Thoracic aorta (tissue), 2 donors: Measurements from ENCODE around the gene KCTD10. TPM values are rescaled to one million over a fixed set of nuclear protein-coding genes. Genes with fewer than 3 reads are reported as not detected.
"Not testable (repeated sequence)": the region's sequence is repeated elsewhere in the genome, so short reads cannot be mapped to it uniquely, and the experiment has no call there.

ENCODE experiments used
- ATAC-seq: fragments of 150-250 bp; one replicate; pipeline ENCODE4 v1.8.0; 2017; ENCODE audit warnings: low read depth; ENCODE audit not compliant: insufficient number of reproducible peaks, low FRiP score
- DNase-seq: peaks from one replicate; pipeline ENCODE4 v3.0.0-alpha.2; 2020; ENCODE audit warnings: low spot score
- H3K27ac ChIP-seq, 2 donors: fragments of 200-600 bp; sonication (generic); 1 replicate in 1 of 2; 2 replicates in 1 of 2; pipeline ENCODE4 v1.5.1; 2016; ENCODE audit warnings: mild to moderate bottlenecking in 2 of 2, moderate library complexity in 2 of 2
- H3K27me3 ChIP-seq: fragments of 200-600 bp; sonication (generic); replicated peaks from 2 replicates; pipeline ENCODE4 v1.6.0; 2016; ENCODE audit warnings: mild to moderate bottlenecking; ENCODE audit not compliant: insufficient read depth
- H3K36me3 ChIP-seq: fragments of 200-600 bp; sonication (generic); one replicate; pipeline ENCODE4 v1.5.1; 2016
- H3K4me1 ChIP-seq, 2 donors: fragments of 200-600 bp; sonication (generic); 1 replicate in 1 of 2; 2 replicates in 1 of 2; pipeline versions ENCODE4 v1.5.1 to v1.6.0; 2016; ENCODE audit warnings: low read depth in 2 of 2, mild to moderate bottlenecking in 1 of 2; ENCODE audit not compliant: control insufficient read depth in 1 of 2
- H3K4me3 ChIP-seq: fragments of 200-600 bp; sonication (generic); 2 replicates; pipeline ENCODE4 v1.5.1; 2016; ENCODE audit warnings: mild to moderate bottlenecking
- H3K9me3 ChIP-seq: fragments of 200-600 bp; sonication (generic); 2 replicates; pipeline ENCODE4 v1.5.1; 2016
- CTCF ChIP-seq: fragments of 200-600 bp; sonication (generic); IDR thresholded peaks from one replicate; pipeline ENCODE4 v1.5.1; 2019; ENCODE audit warnings: antibody characterized with exemption
- total RNA-seq, 2 donors: library from RNA; depleted of rRNA; stranded (reverse); fragments of >200 nt; gene quantifications; one replicate each; pipeline versions ENCODE4 v1.1.0 to v1.2.3, GENCODE V29; 2016

KCTD10 gene
- total RNA-seq, 2 donors from 2014 or later: 109 to 271 TPM

- Histone ChIP-seq H3K4me3 (no peak overlapping the region), H3K27me3 (no peaks in the 10 kb centered on the region), H3K4me1 (peaks cover 0 to 6% of the 10 kb centered on the region in 2 donors), H3K27ac (no peak overlapping the region), H3K36me3 (no peaks in the 10 kb centered on the region), H3K9me3 (no peaks in the 10 kb centered on the region)
- peak; percentile 98 for TF ChIP-seq CTCF
- DNase-seq (no peak), ATAC-seq (no peak)
Measured at GRCh38 chr12:109428037-109428629, 49.0 kb downstream of the KCTD10 start.

GRCh38 chr12:109423392-109423791 lies 53.7 kb downstream of the KCTD10 start:
- Histone ChIP-seq H3K27me3 (no peaks in the 10 kb centered on the region), H3K4me3 (no peak overlapping the region), H3K4me1 (no peaks in the 10 kb centered on the region), H3K9me3 (no peaks in the 10 kb centered on the region), H3K27ac (no peak overlapping the region), H3K36me3 (no peaks in the 10 kb centered on the region)
- no peak for DNase-seq
- no peak for TF ChIP-seq CTCF
- no peak for ATAC-seq

GRCh38 chr12:109422251-109422650 lies 54.8 kb downstream of the KCTD10 start:
- no peak for DNase-seq
- TF ChIP-seq CTCF: no peak
- H3K4me3 ChIP-seq: no peak overlapping the region
- no peaks in the 10 kb centered on the region for H3K27me3 ChIP-seq
- ATAC-seq: no peak
- no peak overlapping the region for H3K27ac ChIP-seq
- no peaks in the 10 kb centered on the region for H3K36me3 ChIP-seq
- no peaks in the 10 kb centered on the region for H3K9me3 ChIP-seq
- no peaks in the 10 kb centered on the region for H3K4me1 ChIP-seq

- no peak overlapping the region for H3K4me3 ChIP-seq
- H3K27me3 ChIP-seq: no peaks in the 10 kb centered on the region
- DNase-seq (no peak), ATAC-seq (no peak)
- H3K27ac ChIP-seq: no peak overlapping the region
- no peaks in the 10 kb centered on the region for H3K9me3 ChIP-seq
- no peaks in the 10 kb centered on the region for H3K36me3 ChIP-seq
- TF ChIP-seq CTCF: no peak
- no peaks in the 10 kb centered on the region for H3K4me1 ChIP-seq
Measured at GRCh38 chr12:109421355-109422087, 55.6 kb downstream of the KCTD10 start.

GRCh38 chr12:109418848-109419480 lies 58.1 kb downstream of the KCTD10 start:
- H3K36me3 ChIP-seq: no peaks in the 10 kb centered on the region
- no peak for TF ChIP-seq CTCF
- no peak overlapping the region for H3K4me3 ChIP-seq
- no peaks in the 10 kb centered on the region for H3K4me1 ChIP-seq
- no peaks in the 10 kb centered on the region for H3K27me3 ChIP-seq
- no peaks in the 10 kb centered on the region for H3K9me3 ChIP-seq
- no peak for DNase-seq
- no peak overlapping the region for H3K27ac ChIP-seq
- no peak for ATAC-seq

- not testable (repeated sequence) for H3K27me3 ChIP-seq, H3K4me3 ChIP-seq, H3K4me1 ChIP-seq, H3K27ac ChIP-seq, H3K9me3 ChIP-seq, DNase-seq, ATAC-seq, H3K36me3 ChIP-seq
Measured at GRCh38 chr12:109406147-109406546, 71.0 kb downstream of the KCTD10 start.

GRCh38 chr12:109404841-109405240 lies 72.3 kb downstream of the KCTD10 start:
- H3K27me3 ChIP-seq, ATAC-seq, H3K27ac ChIP-seq, H3K9me3 ChIP-seq, H3K4me3 ChIP-seq, DNase-seq, H3K36me3 ChIP-seq, H3K4me1 ChIP-seq: not testable (repeated sequence)
